ENCODE results near the gene RAD51B. TPM values are rescaled to one million over a fixed set of nuclear protein-coding genes. Genes with fewer than 3 reads are reported as not detected.

The RAD51B gene
- total RNA-seq, 1 experiment from 2014 or later = 20.0 TPM

GRCh38 chr14:68396461-68396860 is 576.9 kb downstream of the RAD51B start:
- ChIA-PET POLR2A (no interaction called here), CTCF (no interaction called here), RAD21 (ENCODE audit: low non-redundant PET in 1 of 2, low total read pairs in 2 of 2, uncharacterized antibody in 2 of 2, unreplicated experiment in 2 of 2) (no interaction called here)
- H3K27ac ChIP-seq (ENCODE audit: low read depth, low read length) = no peak overlapping the region
- H3K9me2 ChIP-seq (ENCODE audit: insufficient read depth) = no peaks in the 10 kb centered on the region
- no peak overlapping the region for H2AFZ ChIP-seq (ENCODE audit: low read depth, low read length, poor library complexity, severe bottlenecking)
- TF ChIP-seq MAX (IDR thresholded peaks at IDR 0.05) (no peak), ELF1 (IDR thresholded peaks at IDR 0.05; ENCODE audit: borderline replicate concordance, low read depth) (no peak), EZH2 (IDR thresholded peaks at IDR 0.05) (no peak), ATF3 (IDR thresholded peaks at IDR 0.05) (no peak), EGR1 (IDR thresholded peaks at IDR 0.05; ENCODE audit: low read depth) (no peak), RAD21 (IDR thresholded peaks at IDR 0.05; ENCODE audit: low read depth) (no peak), EZH2phosphoT487 (IDR thresholded peaks at IDR 0.05; ENCODE audit: borderline replicate concordance) (no peak), SRF (IDR thresholded peaks at IDR 0.05; ENCODE audit: low read depth) (no peak)
- BruUV-seq (replicated peaks) = no TSS peak
- no peaks in the 10 kb centered on the region for H3K27me3 ChIP-seq (ENCODE audit: insufficient read depth, low read length)
- H3K4me3 ChIP-seq (replicated peaks in 1 of 2; ENCODE audit: low read depth in 1 of 2, low read length in 2 of 2) = no peak overlapping the region
- DNase-seq (ENCODE audit: low read depth, low spot score) (no peak), ATAC-seq (no peak)
- no peak overlapping the region for H3K9ac ChIP-seq (ENCODE audit: low read length)
- intact Hi-C loops (cut with micrococcal nuclease) = no loop called here
- no peaks in the 10 kb centered on the region for H3K36me3 ChIP-seq (ENCODE audit: control insufficient read depth in 1 of 2, insufficient read depth in 2 of 2, low read length in 2 of 2)
- H3K9me3 ChIP-seq (ENCODE audit: control insufficient read depth in 1 of 2, insufficient read depth in 1 of 2, low read depth in 1 of 2, low read length in 2 of 2) = no peaks in the 10 kb centered on the region
- peaks cover 4 to 9% of the 10 kb centered on the region in 2 experiments; a peak in 3 of 4 replicates for H3K4me1 ChIP-seq (ENCODE audit: control insufficient read depth in 1 of 2, insufficient read depth in 2 of 2, low read length in 2 of 2)
- H3K4me2 ChIP-seq (ENCODE audit: low read length) = no peak overlapping the region
- no peaks in the 10 kb centered on the region for H3K79me2 ChIP-seq (ENCODE audit: insufficient read depth, low read length)
- no peaks in the 10 kb centered on the region for H4K20me1 ChIP-seq (ENCODE audit: insufficient read depth)

GRCh38 chr14:68397371-68397811 is 577.8 kb downstream of the RAD51B start:
- Histone ChIP-seq H3K4me2 (ENCODE audit: low read length) (no peak overlapping the region), H2AFZ (ENCODE audit: low read depth, low read length, poor library complexity, severe bottlenecking) (no peak overlapping the region), H3K27ac (ENCODE audit: low read depth, low read length) (no peak overlapping the region), H3K79me2 (ENCODE audit: insufficient read depth, low read length) (no peaks in the 10 kb centered on the region), H3K36me3 (ENCODE audit: control insufficient read depth in 1 of 2, insufficient read depth in 2 of 2, low read length in 2 of 2) (no peaks in the 10 kb centered on the region), H3K9ac (ENCODE audit: low read length) (no peak overlapping the region), H3K4me1 (ENCODE audit: control insufficient read depth in 1 of 2, insufficient read depth in 2 of 2, low read length in 2 of 2) (peaks cover 4 to 9% of the 10 kb centered on the region in 2 experiments; a peak in 3 of 4 replicates), H3K9me3 (ENCODE audit: control insufficient read depth in 1 of 2, insufficient read depth in 1 of 2, low read depth in 1 of 2, low read length in 2 of 2) (no peaks in the 10 kb centered on the region), H3K4me3 (replicated peaks in 1 of 2; ENCODE audit: low read depth in 1 of 2, low read length in 2 of 2) (no peak overlapping the region), H3K27me3 (ENCODE audit: insufficient read depth, low read length) (no peaks in the 10 kb centered on the region), H4K20me1 (ENCODE audit: insufficient read depth) (no peaks in the 10 kb centered on the region), H3K9me2 (ENCODE audit: insufficient read depth) (no peaks in the 10 kb centered on the region)
- ChIA-PET CTCF (no interaction called here), POLR2A (interaction anchor here (1.5 kb wide), 1 partner anchor 17 kb away, joined by 3 read pairs; no protein-coding TSS in a partner anchor), RAD21 (ENCODE audit: low non-redundant PET in 1 of 2, low total read pairs in 2 of 2, uncharacterized antibody in 2 of 2, unreplicated experiment in 2 of 2) (no interaction called here)
- no peak for ATAC-seq
- TF ChIP-seq CEBPB (IDR thresholded peaks at IDR 0.05; ENCODE audit: low read depth) = no peak
- no peak for TF ChIP-seq ZNF274 (IDR thresholded peaks at IDR 0.05; ENCODE audit: low read depth, low read length)
- no peak for TF ChIP-seq YY1 (IDR thresholded peaks at IDR 0.05; ENCODE audit: extremely low read depth, insufficient replicate concordance, low read depth, low read length)
- no peak for TF ChIP-seq RAD21 (IDR thresholded peaks at IDR 0.05; ENCODE audit: low read depth)
- no peak for TF ChIP-seq ZBTB33 (IDR thresholded peaks at IDR 0.05; ENCODE audit: extremely low read depth, insufficient replicate concordance, low read length)
- TF ChIP-seq ELF1 (IDR thresholded peaks at IDR 0.05; ENCODE audit: borderline replicate concordance, low read depth) = no peak
- TF ChIP-seq SP1 (IDR thresholded peaks at IDR 0.05; ENCODE audit: low read depth) = no peak
- no peak for TF ChIP-seq EGR1 (IDR thresholded peaks at IDR 0.05; ENCODE audit: low read depth)
- DNase-seq (ENCODE audit: low read depth, low spot score) = no peak
- intact Hi-C loops (cut with micrococcal nuclease) = no loop called here
- no TSS peak for BruUV-seq (replicated peaks)

All from HCT116 (cell line).